Ureter (tissue), 1 donor: ENCODE data around the gene RAB8B. TPM values are rescaled to one million over a fixed set of nuclear protein-coding genes. Genes with fewer than 3 reads are reported as not detected.

Source experiments
- DNase-seq: peaks from one replicate; pipeline ENCODE4 v3.0.0-alpha.2; 2020; ENCODE audit warnings: low spot score
- total RNA-seq: library from RNA; stranded (reverse); gene quantifications from one replicate; pipeline ENCODE4 v1.2.4, GENCODE V29; 2023
- donor health status: DM: yes; HTN: yes; CAD: no.

The RAB8B gene
- total RNA-seq, 1 donor from 2014 or later = 54.1 TPM

DNA sequence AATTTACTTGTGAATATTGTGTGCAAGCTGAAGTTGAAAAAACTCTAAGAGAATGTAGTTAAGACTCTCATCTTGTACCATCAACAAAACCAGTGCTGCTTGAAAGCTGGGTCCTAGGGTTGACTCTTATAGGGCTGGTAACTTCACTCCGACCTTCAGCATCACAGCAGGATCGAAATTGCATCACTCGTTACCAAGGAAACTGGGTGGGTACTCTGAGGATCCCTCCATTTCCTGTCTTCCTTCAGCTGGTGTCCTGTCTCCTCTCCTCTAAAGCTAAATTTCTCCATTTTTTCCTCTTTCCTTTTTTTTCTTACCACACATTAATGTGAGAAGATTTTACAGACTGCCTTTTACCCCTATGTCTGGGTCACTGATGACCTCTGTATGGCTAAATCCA is 85.0 kb downstream of the RAB8B start:
- no peak for DNase-seq

DNA sequence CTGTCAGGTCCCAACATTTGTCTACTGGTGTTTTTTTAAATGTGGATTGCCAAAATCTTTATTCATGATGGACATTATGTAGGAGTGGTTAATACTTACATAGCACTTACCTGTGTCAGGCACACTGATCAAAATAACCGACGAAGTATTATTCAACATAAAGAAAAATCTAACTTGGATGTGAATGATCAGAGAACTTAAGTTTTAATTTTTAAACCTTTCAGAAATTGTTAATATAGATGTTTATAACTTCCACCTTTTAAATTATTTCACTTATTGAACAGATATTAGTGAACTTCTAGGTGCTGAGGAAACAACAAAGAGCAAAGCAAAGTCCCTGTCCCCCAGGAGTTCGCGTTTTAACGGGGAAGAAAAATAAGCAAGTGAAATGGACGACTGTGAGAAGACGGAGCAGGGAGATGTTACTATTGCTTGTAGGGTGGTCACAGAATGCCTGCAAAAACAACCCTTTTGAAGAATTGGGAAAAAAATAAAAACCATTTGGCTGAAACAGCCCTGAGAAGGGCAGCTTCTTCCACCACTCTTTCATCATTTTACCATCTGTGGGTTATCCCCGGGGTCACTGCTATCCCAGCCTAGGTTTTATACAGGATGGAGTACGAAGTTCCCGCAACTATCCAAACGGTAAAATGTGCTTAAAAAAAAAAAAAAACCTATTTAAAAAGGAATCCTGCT is 87.1 kb downstream of the RAB8B start:
- DNase-seq = no peak

DNA sequence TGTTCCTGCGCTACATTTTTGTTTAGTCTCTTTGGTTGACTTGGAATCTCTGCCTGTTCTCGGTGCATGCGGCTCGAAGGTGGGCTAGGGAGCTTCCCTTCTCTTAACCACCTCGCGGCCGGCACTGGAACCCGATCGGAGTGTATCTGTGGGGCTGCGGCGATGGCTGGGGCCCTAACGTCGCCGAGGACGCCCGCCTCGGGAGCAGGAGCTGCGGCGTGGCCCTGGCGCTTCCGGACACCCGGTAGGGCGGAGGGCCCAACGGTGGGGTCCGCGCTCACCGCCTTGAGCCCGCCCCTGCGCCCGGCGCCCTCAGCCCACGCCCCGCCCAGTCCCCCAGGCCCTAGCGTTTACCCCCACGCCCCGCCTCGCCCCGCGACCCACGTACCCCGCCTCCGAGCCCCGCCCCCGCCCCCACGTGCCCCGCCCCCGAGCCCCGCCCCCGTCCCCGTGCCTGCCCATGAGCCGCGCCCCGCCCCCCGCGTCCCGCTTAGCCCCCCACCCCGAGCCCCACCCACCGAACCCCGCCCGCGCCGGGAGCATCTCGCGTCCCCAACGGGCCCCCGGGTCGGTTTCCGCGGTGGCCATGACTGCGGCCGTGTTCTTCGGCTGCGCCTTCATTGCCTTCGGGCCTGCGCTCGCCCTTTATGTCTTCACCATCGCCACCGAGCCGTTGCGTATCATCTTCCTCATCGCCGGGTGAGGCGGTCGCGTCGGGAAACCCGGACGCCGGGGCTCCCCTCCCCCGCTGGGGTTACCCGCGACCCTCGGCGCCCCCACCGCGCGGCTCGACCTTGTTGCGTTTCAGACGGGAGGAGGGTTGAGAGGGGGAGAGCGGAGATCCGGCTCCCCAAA is 87.9 kb downstream of the RAB8B start, which contains the start of gene APH1B:
APH1B (plus strand) TSS at position 568 of the 855 bp plus-strand sequence; CDS start at position 587, 19 bp downstream.
- DNase-seq = peak; percentile 84

DNA sequence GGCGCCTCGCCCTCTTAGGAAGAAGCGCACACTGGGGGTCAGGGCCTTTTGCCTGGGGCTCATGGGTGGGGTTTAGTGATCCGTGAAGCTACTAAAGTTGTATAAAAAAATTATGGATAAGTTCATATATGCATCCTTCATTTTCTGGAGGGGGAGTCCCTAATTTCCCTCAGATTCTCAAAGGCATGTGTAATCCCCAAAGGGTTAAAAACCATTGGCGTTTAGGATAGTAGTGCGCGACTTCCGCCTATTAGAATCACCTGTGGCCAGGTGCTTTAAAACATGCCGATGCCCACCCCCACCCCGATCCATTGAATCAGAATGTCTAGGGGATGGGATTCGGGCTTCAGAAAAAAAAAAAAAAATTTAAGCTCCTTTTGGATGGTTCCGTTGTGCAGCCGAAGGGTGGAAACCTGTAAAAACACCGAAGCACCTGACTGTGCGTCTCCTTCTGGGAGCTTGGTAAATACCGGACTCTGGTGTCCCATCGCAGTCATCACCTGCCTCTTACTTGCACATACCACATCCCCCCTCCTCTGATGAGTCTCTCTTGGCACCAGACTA is 88.6 kb downstream of the RAB8B start:
- DNase-seq = peak; percentile 44

DNA sequence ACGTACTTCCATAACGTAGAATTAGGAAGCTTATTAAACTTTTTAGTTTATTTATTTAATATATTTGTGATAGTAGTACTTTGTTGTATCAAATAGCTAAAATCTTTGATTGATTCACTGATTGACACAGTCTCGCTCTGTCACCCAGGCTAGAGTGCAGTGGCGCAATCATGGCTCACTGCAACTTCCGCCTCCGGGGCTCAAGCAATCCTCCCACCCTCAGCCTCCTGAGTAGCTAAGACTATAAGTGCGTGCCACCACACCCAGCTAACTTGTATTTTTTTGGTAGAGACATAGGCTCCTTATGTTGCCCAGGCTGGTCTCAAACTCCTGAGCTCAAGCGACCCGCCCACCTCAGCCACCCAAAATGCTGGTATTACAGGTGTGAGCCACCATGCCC is 93.7 kb downstream of the RAB8B start:
- DNase-seq = no peak

DNA sequence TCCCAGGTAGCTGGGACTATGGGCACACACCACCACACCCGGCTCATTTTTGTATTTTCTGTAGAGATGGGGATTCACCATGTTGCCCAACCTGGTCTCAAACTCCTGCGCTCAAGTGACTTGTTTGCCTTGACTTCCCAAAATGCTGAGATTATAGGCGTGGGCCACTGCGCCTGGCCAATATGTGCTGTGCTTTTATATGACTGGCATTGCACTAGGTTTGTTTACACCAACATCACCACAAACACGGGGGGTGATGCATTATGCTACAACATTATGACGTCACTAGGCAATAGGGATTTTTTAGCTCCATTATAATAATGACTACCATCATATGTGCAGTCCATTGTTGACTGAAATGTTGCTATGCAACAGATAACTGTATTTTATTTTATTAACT is 94.9 kb downstream of the RAB8B start:
- no peak for DNase-seq

DNA sequence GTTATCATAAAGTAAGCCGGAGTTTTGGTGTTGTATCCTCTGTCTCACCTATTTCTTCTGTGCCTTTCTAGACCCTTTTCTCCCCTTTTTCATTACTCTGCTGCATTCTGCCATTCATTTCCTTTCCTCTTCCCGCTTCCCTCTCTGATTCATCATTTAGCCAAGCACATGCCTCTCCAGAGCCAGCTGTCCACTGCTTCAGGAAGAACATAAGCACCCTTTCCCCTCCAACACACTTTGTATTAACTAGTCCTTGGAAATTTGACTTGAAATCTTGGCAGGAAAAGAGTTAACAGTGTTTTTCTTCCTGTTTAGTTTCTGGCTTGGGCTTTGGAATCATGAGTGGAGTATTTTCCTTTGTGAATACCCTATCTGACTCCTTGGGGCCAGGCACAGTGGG is 97.7 kb downstream of the RAB8B start:
- no peak for DNase-seq

DNA sequence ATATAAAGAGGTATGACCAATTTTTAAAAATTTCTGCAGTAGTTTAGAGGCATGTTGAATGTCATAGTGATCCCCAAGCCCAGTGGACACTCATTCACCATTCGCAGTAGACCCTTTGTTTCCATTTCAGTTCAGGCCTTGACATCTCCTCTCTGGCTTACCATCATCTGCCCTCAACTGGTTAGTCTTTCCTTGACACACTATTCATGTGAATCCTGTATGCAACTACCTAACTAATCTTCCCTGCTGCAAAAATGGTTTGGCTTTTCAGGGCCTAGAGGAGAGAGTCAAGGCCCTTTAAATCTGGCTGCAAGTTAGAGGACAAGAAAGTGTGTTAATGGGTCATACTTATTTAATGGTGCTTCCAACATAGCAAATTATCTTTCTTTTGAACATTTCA is 98.9 kb downstream of the RAB8B start:
- DNase-seq = no peak

DNA sequence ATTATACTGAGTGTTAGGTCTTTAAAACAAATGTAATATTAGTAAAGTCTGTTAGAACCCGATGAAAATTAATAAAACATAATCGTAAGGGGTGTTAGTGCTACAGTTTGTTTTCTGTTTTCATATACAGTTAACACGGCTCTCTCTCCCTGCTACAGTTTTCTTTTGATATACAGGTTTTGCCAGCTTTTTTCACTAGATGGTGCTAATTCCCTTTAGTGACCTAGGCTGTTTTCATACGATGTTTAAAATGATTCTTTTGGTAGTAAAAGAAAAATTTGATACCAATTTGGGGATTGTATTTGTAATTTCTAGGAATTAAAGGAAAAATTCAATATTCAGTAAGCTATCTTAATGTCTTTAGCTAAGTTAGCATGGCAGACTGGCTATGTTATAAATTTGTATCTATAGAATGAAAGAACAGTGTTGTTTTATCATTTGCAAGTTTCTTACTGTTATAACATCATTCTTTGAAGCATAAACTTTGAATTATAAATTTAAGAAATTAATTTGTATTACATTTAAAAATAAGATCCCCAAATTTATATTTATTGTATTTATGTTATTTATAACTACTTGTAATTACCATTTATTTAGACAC is 99.5 kb downstream of the RAB8B start:
- no peak for DNase-seq

DNA sequence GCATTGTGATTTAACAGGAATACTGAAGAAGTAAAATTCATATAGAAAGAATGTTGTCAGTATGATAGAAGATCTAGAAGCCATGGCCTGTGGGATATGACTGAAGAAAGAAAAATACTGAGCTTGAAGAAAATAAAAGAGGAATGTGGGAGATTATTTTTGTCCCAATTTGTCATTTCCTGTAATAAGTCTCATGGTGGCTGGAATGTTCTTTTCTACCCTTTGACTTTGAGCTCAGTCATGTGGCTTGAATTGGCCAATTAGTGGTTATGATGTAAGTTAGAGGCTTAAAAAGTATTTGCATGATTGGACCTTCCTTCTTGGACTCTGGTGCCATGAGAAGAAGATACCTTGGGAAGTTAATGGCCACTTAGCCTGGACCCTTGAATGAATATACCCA is 102.1 kb downstream of the RAB8B start:
- DNase-seq = no peak

DNA sequence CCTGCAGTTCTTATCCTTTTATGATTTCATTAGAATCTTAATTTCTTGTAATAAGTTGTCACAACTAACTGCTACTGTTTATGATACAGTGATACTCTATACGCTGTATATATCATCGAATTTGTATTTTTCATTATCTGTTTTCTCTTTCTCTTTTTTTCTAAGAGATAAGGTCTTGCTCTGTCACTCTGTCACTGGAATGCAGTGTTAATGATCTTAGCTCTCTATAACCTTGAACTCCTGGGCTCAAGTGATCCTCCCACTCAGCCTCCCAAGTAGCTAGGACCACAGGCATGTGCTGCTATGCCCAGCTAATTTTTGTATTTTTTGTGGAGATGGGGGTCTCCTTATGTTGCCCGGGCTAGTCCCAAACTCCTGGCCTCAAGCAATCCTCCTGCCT is 102.8 kb downstream of the RAB8B start:
- DNase-seq = no peak

DNA sequence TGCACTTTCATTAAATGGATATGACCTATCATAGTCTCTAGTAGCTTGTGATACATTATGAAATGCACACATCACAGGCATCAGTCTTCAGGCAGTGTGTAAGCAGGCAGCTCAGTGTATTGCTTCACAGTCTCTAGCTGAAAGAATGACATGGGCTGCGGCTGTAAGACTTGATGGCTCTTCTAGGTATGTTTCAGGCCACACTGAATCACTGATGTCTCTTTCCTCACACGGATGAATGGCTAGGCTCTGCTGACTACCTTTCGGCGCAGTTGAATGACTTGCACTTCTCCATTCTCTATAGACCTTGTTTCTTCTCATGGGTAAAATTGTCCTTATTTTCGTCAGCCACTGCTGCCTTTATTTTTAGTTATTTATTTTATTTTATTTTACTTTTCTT is 103.4 kb downstream of the RAB8B start:
- DNase-seq = no peak

DNA sequence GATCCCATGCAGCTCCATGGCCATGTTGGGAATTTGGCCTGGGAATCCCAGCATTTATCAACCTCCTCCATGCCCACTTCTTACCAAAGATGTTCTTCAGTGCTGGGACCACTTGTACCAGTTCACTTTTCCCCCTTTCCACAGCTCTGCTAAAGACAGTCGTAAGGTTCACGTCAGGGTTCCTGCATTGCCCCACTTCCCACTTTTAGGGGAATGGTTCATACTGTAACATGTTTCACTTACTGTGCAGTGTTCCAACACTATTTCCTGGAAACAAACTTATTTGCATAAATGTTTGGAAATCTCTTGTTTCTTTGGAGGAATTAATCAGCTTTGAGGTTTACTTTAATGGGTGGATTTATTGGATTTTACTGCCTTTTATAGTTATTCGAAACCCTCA is 105.0 kb downstream of the RAB8B start:
- DNase-seq = no peak

DNA sequence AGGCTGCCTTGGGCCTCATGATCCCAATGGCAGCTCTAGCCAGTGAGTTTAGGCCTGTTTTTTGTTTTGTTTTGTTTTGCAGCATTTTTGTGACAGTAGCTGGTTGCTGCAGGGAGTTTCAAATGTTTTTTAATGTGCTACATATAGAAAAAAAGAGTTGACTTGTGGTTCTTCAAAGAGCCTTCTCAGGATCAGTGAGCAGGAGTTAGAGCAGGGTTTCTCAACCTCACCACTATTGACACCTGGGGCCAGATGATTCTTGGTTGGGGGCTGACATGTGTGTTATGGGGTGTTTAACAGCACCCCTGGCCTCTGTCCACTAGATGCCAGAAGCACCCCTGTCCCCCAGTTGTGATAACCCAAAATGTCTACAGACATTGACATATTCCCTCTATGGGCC is 105.9 kb downstream of the RAB8B start:
- DNase-seq = no peak

DNA sequence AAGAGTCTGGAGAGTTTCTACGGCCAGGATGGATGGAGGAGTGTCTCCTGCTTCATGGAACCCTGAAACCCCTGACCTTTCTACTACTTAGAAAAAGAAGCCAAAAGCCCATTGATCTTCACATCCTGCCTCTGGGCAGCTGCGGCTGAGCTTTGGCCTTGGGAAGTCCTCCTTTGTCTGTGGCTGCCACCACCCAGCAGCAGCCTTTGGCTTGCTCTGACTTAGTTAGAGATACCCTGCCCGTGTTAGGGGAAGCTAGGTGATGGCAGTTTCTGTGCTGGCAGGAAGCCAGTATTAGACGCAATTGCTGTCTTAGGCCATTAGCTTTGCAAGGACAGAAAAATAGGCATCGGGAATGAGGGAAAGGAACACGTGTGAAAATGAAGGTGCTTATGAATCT is 106.8 kb downstream of the RAB8B start:
- DNase-seq = no peak

DNA sequence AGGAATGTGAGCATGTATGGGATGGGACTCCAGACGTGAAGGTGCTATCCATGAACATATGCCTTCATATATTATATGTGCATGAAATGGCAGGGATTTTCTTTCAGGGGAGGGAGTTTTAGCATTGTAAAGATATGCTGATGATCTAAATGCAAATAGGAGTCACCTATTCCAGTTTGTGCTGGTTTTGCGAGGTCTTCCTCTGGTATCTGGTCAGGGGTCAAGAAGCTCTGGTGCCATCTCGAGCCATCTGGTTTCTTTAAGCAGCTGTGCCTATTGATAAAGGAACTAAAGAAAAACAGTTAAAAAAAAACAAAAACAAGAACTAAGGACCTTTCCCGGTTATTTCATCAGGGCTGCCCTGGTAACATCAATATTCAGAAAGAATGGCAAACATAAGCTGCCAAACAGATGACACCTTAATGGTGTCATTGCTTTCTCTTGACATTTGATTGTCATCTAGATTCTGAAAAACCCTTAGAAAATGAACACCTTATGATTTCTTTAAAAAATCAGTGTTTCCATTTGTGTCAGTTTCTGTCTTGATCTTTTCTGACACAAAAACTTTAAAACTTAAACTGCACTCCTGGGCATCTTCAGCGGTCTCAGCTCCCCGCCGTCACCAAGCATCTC is 110.7 kb downstream of the RAB8B start:
- no peak for DNase-seq

DNA sequence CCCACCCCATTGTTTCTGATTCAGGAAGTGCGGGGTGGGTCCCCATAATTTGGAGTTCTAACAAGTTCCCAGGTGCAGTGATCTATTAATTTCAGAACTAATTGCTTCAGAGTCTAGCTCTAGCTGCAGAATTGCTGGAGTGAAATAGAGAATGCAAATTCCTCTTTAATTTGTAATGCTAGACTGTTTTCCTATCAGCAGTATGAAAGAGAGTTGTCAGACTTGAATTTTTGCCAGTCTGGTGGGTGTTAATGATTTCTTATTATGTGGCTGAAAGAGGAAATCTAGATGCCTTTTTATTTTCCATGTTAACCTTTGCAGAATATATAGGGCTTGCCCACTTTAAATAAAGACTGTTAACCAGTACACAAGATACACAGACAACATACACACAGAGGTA is 111.7 kb downstream of the RAB8B start:
- no peak for DNase-seq

DNA sequence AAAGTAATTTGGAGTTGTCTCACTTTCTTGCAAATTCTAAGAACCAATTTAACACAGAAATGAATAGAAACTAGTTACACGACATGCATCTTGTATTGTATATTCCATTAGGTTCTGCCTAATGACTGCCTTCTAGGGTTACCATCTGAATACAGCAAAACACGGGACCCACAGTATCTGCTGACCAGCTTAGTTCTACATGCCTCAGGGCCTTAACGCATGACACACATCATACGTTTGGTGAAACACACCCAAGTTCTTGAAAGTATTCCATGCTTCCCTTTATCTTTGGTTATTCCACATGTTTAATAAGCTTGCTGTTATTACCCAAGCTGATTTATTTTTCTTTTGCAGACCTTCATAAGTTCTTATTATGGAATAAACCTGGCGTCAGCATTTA is 115.9 kb downstream of the RAB8B start:
- no peak for DNase-seq

DNA sequence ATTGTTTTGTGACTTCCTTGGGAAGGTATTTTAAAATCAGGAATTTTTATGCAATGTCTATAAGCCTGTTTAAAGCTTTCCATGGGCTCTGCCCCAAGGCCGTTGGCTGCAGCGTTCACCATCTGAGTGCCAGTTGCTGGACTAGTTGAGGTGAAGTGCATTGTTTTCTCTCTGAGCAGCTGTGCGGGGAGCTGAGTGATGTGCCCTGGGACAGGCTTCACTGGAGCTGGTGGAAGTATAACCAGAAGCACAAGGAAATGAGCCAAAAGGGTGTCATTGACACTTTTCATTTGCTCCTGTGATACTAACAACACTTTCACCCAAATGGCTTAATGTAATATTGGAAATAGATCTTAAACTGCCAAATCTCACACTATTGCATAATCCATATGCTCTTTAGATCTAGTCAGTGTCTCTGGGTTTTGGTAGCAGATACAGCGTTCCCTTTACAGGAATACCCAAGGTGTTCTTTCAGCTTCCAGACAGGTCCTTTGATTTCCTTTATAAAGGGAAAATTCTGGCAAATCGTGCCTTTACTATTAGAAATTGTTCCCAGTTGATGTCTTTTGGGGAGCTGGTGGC is 117.2 kb downstream of the RAB8B start:
- DNase-seq = no peak

DNA sequence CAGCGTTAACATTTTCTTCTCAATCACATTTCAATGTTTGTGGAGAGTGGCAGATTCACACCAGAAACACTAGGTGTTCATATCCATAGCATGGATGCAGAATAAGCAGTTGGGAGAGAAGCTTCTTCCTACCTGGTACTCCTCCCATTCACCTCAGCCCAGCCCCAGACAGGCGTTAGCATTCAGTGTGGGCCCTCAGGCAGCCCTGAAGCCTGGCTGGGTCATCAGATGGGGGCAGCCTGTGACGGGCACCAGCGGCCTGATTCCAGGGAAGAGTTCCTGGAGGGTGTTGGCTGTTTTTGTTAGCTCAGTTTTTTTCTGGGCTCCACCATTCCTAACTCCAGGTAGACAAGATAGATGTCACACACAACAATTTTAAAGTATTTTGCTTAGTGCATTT is 119.1 kb downstream of the RAB8B start:
- DNase-seq = no peak

DNA sequence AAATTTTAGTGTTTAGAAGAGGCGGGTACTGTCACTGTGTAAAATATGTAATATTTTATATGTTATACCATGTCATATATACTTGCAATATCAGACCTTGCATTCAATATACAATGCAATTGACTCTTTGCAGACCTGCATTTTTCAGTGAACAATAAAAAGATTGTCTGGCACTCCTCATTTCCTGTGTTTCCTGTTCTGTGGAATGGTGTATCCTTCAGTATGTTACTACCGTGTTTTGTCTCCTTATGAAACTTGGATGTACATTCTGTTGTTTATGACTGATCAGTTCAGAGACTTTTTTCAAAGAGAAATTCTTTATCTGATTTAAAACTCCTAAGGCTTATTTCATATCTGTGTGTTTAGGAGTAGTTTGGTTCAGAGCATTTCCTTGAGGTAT is 119.5 kb downstream of the RAB8B start:
- DNase-seq = no peak

DNA sequence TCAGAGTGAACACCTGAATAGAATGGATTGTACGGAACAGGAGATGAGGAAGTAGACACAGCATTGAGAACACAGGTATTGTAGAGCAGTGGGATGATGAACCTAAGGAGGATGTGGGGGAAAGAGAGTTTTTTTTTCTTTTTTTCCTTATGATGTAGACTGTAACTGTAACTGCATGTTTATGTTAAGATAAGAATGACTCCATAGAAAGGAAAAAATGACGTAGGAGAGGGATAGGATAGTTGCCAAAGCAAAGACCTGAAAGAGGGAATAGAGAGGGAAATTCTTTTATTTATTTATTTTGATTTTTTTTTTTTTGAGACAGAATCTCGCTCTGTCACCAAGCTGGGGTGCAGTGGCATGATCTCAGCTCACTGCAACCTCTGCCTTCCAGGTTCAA is 121.2 kb downstream of the RAB8B start:
- no peak for DNase-seq
